NCI-H1048 (cell line): ENCODE results near the gene CDYL.

Experiments
- DNase-seq: peaks from one replicate; lab custom pipeline; 2025; lab: John Stamatoyannopoulos, UW

The CDYL gene

DNA sequence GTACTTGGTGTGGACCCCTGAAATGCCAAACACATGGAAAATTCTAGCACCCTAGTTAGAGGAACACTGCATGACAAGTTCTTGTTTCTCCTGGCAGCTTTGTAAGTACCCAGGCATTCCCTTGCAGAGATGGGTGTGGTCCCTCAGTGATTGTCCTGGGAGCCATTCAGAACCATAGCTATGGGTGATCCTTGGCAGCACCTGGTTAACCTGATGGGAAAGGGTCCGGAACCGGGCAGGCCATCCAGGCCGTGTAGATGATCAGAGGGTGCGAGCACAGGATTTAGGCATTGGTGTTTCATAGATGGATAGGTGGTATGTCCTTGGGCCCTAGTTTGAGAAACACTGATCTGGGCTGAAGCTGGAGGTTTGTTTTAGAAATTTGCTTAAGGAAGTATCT, 131.9 kb downstream of the CDYL start:
- DNase-seq: no peak

DNA sequence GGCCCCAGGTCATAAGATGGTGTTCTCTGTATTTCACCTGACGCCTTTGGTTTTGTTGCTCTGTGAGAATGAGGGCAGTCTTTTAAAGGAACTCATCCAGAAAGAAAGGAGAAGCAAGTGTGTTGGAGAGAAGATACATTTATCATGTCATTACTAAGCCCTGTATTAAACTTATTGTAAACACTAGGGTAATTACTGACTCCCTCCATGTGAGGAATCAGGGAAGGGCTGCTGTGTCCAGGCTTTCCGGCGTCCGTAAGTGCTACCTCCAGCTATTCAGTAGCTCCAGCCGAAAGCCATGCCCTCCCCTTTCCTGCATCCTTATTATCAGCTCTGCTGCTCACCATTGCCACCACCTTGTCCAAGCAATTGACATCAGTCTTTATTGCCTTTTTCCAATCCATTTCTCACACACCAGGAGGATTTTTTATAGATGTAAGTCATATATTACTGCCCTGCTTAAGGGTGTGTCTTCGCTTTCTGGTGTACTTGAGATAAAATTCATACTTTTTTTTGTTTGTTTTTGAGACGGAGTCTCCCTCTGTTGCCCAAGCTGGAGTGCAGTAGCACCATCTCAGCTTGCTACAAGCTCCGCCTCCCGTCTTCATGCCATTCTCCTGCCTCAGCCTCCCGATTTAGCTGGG, 133.0 kb downstream of the CDYL start:
- no peak for DNase-seq

DNA sequence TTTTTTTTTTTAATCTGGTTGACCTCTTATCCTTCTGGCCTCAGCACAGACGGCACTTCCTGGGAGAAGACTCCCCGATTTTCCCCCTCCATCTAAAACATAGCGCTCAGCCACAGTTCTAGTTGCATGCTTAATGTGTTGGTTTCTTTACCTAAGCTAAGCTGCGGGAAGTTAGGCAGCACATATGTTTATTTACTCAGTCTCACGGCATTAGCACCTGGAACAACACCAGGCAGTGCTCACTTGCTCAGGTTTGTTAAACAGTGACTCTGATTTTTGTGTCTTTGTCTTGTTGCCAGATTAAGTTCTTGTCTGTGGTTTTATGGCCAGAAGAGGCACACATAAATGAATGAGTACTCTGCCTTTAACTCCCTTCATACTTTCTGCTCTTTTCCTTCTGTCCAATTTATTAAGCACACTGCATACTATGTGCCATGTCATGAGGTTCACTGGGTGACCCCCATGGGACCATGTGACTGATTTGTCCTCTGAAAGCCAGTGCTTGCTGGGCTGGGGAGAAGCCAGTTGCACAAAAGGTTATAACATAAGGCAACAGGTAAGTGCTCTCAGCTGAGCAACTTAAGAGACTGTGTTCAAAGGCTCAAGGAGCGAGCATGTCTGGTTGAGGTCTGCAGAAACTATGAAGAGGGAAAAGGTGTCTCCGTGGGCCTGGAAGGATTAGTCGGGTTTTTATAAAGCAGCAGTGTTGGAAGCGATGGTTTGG, 134.0 kb downstream of the CDYL start:
- DNase-seq: no peak

DNA sequence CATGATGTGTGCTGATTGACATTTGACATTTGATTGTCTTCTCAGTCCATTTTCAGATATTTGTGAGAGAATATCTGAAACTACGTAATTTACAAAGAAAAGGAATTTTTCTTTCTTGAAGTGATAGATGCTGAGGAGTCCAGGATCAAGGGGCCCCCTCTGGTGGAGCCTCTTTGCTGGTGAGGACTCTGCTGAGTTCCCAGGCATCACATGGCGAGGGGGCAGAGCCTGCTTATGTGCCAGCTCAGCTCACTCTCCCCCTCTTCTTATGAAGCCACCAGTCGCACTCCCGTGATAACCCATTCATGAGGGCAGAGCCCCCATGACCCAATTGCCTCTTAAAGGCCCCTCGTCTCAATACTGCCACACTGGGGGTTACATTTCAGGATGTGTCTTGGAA, 136.4 kb downstream of the CDYL start:
- no peak for DNase-seq

DNA sequence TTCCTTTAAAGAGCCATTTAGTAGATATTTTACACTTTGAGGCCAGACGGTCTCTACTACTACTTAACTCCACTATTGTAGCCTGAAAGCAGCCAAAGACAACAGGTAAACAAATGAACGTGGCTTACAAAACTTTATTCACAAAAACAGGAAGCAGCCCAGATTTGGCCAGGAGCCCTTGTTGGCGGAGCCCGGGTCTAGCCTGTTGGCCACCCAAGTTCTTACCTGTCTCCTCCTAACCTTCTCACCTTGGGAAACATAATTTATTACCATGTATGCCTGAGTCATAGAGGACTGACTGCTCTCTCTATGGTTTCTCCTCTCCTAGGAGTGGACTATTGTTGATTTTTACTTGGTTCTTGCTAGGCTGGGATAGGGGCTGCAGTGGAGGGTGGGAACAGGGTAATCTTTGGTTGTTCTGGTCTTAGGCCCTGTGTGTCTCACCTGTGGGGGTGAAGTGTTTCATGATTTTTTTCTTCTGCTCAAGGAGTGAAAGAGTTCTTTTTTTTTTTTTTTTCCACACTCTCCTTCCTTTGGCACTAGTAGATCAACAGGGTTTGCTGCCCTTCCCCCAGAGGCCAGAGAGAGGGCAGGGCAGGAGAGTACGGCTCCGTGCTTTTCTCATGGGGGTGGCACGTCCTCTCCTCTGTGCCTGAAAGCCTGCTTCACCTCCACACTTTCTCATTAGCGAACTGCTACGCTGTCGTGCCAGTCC, 137.7 kb downstream of the CDYL start:
- DNase-seq: no peak

DNA sequence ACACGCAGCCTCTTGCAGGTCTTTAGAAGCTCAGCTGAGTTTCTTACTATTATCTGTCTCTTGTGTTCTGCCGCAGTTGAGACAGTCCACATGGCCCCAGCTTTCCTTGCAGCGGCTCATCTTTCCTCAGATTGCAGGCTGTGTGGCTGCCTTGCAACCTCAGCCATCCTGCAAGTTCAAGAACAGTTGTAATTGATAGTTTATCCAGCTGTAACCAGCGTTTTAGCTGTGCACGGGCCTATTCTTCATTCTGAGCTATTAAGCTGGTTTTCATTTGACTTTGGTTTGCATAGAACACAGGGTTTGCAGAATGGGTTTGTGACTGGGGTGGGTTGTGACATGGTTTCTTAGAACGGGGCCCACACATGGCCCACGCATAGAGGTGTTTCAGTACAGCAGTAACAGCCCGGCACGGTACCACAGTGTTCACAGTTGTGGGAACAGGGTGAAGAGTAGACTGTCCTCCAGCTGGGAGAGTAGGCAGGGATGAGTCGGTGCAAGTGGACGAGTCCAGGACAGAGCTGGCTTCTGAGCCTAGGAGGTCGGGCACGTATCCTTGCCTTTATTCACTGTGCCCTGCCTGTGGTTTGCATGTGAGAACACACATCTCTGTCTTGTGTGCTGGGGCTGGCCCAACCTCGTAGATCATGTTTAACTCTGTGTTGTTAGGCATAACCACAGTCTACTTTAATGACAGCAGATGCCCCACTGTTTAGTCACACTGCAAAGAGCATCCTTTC, 138.4 kb downstream of the CDYL start:
- DNase-seq: no peak

DNA sequence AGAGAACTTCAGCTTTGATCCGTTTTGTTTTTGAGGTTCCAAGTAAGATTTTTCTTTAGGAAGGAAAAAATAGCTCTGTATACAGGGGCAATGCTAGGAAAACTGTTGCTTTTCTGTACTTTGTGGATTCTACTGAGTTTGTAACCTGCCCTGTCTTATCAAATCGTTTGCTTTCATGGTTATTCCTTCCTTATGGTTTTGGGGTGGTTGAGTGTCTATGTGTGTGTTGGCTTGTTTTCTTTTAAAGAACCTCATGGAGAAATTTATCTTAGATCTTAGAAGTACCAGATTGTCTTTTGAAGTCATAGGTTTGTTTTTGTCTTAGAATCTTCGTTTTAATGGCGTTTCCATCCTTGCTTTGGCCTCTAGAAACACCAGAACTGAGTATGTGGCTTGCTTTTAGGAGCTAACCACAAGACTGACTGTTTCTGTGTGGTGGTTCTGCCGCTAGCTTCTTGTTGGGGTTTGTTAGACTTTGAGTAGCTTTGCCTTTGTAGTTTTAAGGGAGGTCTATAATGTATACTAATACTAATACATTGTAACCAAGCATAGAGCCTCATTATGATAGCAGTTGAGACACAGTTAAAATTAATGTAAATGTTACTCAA, 140.9 kb downstream of the CDYL start:
- DNase-seq: no peak

DNA sequence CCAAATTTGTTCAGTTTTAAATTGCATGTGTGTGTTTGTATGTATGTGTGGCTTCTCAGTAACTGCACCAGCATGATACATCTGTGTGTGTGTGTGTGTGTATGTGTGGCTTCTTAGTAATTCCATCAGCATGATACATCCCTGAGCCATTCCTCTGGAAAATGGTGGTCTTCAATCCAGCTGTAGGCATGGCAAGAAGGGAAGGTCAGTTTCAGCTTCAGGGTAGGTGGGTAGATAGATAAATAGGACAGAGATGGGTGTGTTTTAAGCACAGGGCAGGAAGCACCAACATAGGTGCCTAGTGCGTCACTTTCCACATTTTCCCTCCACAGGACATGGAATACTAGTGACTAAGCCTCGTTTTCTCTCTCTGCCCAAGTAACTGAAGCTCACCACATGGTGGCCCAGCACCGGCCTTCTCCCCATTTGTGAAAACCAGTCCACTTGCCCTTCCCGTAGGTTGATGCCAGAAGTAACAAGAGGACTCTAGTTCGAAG, 144.8 kb downstream of the CDYL start:
- no peak for DNase-seq

DNA sequence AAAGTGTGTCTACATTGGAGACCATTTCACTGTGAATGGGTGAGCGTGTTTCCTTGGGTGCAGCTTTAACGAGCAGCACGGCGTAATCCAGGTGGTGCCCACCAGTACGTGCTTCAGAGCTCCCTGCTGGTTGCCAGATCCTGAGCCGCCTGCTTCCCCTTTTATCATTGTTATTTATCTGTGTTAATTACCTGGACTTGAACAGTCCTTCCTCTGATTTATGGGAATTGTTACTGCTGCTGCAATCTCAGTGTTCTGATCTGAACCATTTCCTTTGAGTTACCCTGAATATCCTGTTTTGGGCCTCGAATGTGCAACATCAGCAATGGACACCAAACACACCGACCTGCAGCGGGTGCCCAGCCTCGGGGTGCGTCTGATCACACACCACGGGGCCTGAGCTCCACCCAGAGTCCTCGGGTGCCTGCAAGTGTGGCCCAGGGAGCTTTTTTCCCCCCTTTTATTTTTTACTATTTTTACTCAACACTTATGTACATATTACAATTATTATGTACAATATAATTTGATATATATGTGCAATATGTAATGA, 146.4 kb downstream of the CDYL start:
- no peak for DNase-seq

DNA sequence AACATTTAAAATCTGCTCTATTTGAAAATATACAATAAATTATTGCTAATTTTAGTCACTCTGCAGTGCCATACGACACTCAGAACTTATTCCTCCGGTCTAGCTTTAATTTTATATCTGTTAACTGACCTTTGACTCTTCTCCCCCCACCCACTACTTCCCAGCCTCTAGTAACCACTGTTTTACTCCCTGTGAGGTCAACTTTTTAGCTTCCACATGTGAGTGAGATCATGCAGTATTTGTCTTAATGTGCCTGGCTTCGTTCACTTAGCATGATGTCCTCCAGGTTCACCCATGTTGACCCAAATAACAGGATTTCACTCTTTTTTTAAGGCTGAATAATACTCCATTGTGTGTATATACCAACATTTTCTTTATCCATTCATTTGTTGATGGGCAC, 146.9 kb downstream of the CDYL start:
- DNase-seq: no peak

DNA sequence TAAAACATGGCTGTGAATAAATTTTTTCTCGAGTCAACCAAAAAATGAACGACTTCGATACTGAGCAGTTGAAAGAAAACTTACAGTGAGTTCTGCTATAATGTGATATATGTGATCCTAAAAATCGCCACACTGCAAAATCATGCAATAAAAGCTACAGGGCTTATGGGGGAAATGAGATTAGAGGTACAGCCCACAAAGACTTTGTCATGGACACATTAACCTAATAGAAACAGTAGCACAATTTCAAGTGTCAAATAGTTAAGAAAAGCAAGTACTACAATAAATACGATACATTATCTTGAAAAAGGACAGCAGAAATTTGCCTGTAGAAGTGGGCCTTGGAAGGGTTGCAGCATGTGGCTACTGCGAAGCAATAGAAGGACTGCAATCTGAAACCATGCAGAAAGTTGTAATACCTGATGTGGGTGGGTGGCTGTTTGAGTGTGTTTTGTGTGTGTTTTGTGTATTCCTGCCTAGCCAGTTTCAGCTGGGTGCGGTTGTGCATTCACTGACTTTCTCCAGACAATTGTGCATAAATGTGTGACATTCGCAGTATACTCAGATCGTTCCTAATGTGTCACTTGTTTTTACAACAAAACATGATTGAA, 148.6 kb downstream of the CDYL start:
- DNase-seq: no peak

DNA sequence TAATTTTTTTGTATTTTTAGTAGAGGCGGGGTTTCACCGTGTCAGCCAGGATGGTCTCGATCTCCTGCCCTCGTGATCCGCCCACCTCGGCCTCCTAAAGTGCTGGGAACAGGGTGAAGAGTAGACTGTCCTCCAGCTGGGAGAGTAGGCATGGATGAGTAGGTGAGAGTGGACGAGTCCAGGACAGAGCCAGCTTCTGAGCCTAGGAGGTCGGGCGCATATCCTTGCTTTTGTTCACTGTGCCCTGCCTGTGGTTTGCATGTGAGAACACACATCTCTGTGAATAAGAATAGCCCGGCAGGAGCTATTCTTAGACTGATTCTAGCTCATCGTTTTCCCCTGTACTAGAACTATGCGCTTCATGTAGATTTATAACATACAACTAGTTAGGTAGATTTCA, 149.4 kb downstream of the CDYL start:
- DNase-seq: no peak

DNA sequence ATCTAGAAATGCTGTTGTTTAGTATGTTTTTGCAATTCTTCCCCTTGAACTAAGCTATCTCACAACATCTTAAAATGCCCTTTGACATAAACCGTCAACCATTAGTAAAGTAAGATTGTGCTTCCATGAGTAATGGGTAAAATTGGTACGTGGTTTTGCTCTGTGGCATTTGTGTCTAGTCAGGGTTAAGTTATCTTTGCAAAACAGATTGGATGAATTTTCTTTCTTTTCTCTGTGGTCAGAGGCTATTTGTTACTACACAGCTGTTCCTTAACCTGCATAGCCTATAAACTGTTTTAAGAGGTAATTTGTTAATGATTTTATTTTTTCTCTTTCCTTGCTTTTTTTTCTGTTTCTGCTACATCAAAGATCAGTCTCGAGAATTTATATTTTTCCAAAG, 152.2 kb downstream of the CDYL start:
- DNase-seq: no peak

DNA sequence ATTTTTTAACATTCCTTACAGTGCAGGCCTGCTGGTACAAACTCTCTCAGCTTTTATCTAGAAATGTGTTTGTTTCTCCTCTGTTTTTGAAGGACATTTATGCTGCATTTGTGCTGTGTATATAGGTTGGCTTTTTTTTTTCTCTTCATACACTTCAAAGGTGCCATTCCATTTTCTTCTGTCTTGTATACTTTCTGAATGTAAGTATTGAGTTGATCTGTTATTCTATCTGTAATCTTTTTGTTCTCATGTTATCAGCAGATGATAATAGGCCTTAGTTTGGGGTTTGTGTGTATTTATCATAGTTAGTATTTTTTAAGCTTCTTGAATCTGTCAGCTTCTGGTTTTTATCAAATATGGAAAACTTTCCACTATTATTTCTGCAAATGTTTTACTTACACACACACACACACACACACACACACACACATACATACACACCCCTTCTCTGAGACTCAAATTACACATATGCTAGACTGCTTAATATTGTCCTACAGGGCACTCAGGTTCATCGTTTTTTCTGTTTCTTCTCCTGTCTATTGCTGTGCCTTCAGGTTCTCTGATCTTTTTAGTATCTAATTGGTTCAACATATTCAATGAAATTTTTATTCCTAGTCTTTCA, 153.0 kb downstream of the CDYL start:
- DNase-seq: no peak

DNA sequence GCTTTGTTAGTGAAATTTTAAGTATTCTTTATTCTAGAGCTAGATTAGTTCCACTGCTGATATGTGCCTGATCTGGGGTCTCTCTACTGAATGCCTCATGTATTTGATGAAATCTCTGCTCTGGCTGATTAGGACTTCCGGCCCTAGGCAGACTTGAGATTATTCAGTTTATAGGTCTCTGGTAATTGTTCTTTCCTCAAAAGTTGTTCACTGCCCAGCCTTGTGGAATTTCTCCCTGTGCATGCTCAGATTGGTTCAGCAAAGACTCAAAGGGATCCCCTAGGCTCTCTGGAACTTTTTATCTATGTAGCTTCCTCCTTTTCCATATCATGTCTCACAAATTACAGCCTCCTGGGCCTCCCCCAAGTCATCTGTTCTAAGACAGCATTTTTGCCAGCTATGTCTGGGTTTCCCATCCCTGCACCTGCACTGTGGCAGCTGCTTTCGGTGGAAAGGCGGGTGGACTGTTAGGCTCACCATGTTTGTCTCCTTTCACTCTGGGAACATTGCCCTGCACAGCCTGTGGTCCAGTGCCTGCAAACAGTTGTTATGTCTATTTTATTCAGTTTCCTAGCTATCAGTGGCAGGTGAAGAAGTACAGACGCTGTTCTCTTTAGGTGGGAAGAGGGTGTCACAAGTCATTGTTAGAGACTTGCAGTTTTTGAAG, 154.0 kb downstream of the CDYL start:
- no peak for DNase-seq

DNA sequence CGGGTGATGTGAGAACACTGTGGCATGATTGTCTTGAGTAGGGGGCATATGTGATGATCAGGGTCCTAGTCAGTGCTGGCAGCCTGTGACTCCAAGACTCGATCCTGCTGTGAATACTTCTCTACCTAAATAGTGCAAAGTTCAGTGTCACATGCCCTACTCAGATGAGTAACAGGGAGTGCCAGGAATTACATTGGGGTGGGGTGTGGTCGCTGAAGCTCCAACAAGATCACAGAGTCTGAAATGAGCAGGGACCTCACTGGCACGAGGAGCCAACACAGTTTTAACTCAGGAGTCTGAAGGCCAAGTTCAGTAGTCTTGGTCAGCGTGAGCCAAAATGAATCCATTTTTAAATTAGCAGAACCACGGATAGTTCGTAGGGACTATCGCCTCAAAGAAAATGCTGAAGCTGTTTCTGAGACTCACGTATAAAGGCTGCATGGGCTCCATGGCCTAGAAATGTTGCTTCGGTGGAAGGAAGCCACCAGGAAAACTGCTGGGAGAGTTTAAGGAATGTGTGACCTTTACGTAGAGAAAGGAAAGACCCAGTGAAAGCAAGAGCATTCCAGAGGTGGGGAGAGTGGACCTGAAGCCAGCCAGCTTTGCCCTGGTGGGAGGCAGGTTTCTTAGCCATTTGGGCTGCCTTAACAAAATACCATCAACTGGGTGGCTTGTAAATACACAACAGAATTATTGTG, 155.5 kb downstream of the CDYL start:
- DNase-seq: no peak

DNA sequence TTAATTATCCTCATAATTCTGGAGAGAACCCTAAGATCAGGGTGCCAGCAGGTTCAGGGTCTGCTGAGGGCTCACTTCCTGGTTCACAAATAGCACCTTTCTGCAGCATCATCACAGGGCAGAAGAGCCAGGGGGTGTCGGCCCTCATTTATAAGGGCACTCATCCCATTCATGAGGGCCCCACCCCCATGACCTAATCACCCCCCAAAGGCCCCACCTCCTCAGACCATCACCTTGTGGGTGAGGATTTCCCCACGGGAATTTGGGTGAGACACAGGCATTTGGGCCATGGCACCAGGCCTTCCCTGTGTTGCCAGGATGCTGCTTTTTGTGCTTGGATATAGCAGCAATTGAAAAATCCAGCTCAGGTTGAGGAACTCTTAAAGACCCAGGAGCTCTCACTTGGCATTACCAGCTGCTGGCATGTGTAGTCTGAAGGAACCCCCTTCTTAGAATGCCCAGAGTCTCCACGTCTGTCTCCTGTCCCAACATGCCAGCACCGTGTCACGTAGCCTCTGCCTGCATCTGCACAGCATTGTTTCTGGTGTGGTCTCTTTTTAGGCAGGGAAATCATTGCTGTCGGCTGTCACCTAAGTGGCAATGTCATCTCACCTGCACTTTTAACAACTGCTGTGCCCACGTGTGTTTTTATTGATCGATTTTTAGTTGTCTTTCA, 156.2 kb downstream of the CDYL start:
- DNase-seq: no peak

DNA sequence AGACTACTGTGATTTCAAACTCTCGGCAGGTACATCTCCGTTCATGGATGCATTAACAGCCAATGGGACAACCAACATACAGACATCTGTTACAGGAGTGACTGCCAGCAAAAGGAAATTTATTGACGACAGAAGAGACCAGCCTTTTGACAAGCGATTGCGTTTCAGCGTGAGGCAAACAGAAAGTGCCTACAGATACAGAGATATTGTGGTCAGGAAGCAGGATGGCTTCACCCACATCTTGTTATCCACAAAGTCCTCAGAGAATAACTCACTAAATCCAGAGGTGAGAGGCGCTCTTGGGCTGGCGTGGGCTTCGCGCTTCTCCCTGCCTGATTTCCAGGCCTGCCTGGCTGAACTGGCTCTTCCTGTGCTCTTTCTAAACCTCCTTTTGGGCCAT, 159.3 kb downstream of the CDYL start:
- DNase-seq: no peak
